GM23338 (cell line): ENCODE results near the gene BST2.

ENCODE experiments used
- EZH2 ChIP-seq: fragments of 200-600 bp; sonication (generic); IDR thresholded peaks from one replicate; pipeline ENCODE4 v1.8.0; 2017; ENCODE audit warnings: antibody characterized with exemption, mild to moderate bottlenecking, low read depth; ENCODE audit not compliant: unreplicated experiment
- EZH2phosphoT487 ChIP-seq: fragments of 200-600 bp; sonication (generic); IDR thresholded peaks from one replicate; pipeline ENCODE4 v1.8.1; 2018; ENCODE audit warnings: antibody characterized with exemption; ENCODE audit not compliant: unreplicated experiment
- POLR2AphosphoS5 ChIP-seq: IDR thresholded peaks from 2 replicates; pipeline ENCODE4 v1.6.1; 2016; ENCODE audit warnings: antibody characterized with exemption, low read depth
- TF ChIP-seq, protein P1 (sequence below): IDR thresholded peaks from one replicate; pipeline ENCODE4 v1.6.1; 2018; ENCODE audit warnings: antibody characterized with exemption; ENCODE audit not compliant: unreplicated experiment
- TF ChIP-seq, protein P2 (sequence below), 2 experiments: fragments of 200-600 bp in 1 of 2; sonication (generic) in 1 of 2; conservative IDR thresholded peaks; 2 replicates each; pipeline versions ENCODE4 v1.5.1 to v1.6.1; 2016 to 2017; ENCODE audit warnings: antibody characterized with exemption in 2 of 2, low read depth in 2 of 2, mild to moderate bottlenecking in 2 of 2, moderate library complexity in 1 of 2

DNA sequence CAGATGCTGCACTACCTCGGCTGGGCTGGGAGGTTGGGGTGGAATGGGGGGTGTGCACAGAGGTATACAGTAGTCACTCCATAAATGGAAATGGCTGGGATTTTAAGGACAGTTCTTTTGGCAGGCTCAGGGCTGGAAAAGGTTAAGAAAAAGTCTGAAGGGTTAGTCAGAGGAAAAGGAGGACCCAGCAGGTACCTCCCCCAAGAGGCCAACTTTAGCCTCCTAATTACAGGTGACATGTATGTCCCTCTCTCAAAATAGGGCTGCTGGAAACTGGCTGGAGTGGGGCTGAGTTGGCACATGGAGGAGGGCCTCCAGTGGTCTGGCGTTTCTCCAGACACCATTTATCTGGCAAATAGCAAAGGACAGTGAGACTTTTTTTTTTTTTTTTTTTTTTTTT lies 12.4 kb downstream of the BST2 start:
- no peak for TF ChIP-seq POLR2AphosphoS5
- TF ChIP-seq, protein P1, sequence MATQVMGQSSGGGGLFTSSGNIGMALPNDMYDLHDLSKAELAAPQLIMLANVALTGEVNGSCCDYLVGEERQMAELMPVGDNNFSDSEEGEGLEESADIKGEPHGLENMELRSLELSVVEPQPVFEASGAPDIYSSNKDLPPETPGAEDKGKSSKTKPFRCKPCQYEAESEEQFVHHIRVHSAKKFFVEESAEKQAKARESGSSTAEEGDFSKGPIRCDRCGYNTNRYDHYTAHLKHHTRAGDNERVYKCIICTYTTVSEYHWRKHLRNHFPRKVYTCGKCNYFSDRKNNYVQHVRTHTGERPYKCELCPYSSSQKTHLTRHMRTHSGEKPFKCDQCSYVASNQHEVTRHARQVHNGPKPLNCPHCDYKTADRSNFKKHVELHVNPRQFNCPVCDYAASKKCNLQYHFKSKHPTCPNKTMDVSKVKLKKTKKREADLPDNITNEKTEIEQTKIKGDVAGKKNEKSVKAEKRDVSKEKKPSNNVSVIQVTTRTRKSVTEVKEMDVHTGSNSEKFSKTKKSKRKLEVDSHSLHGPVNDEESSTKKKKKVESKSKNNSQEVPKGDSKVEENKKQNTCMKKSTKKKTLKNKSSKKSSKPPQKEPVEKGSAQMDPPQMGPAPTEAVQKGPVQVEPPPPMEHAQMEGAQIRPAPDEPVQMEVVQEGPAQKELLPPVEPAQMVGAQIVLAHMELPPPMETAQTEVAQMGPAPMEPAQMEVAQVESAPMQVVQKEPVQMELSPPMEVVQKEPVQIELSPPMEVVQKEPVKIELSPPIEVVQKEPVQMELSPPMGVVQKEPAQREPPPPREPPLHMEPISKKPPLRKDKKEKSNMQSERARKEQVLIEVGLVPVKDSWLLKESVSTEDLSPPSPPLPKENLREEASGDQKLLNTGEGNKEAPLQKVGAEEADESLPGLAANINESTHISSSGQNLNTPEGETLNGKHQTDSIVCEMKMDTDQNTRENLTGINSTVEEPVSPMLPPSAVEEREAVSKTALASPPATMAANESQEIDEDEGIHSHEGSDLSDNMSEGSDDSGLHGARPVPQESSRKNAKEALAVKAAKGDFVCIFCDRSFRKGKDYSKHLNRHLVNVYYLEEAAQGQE: no peak
- TF ChIP-seq EZH2: no peak
- TF ChIP-seq, protein P2, sequence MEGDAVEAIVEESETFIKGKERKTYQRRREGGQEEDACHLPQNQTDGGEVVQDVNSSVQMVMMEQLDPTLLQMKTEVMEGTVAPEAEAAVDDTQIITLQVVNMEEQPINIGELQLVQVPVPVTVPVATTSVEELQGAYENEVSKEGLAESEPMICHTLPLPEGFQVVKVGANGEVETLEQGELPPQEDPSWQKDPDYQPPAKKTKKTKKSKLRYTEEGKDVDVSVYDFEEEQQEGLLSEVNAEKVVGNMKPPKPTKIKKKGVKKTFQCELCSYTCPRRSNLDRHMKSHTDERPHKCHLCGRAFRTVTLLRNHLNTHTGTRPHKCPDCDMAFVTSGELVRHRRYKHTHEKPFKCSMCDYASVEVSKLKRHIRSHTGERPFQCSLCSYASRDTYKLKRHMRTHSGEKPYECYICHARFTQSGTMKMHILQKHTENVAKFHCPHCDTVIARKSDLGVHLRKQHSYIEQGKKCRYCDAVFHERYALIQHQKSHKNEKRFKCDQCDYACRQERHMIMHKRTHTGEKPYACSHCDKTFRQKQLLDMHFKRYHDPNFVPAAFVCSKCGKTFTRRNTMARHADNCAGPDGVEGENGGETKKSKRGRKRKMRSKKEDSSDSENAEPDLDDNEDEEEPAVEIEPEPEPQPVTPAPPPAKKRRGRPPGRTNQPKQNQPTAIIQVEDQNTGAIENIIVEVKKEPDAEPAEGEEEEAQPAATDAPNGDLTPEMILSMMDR (conservative IDR thresholded peaks at IDR 0.05; ENCODE audit: low read depth in 2 of 2): no peak
- TF ChIP-seq EZH2phosphoT487: no peak
